DOHH2 (cell line): ENCODE results near the gene ZBED1.

Source experiments
- H3F3A ChIP-seq: fragments of 200-600 bp; sonication (generic), shearing (Covaris generic); 2 replicates; pipeline ENCODE4 v1.6.0; 2016; ENCODE audit warnings: antibody characterized with exemption, mild to moderate bottlenecking; ENCODE audit not compliant: control insufficient read depth, insufficient read depth
- H3K27ac ChIP-seq: fragments of 200-600 bp; sonication (generic); 2 replicates; pipeline ENCODE4 v1.5.1; 2014; ENCODE audit warnings: low read depth, mild to moderate bottlenecking, low read length, moderate library complexity
- H3K27me3 ChIP-seq: fragments of 200-600 bp; sonication (generic); 2 replicates; pipeline ENCODE4 v1.6.1; 2014; ENCODE audit warnings: mild to moderate bottlenecking, low read length, mixed read lengths; ENCODE audit not compliant: control insufficient read depth
- H3K36me3 ChIP-seq: fragments of 200-600 bp; sonication (generic); 2 replicates; pipeline ENCODE4 v1.6.1; 2014; ENCODE audit warnings: mild to moderate bottlenecking, low read length, moderate library complexity, mixed read lengths; ENCODE audit not compliant: control insufficient read depth
- H3K4me1 ChIP-seq: fragments of 200-600 bp; sonication (generic); 2 replicates; pipeline ENCODE4 v1.6.1; 2014; ENCODE audit warnings: mild to moderate bottlenecking, low read length, mixed read lengths; ENCODE audit not compliant: control insufficient read depth
- H3K4me2 ChIP-seq: fragments of 200-600 bp; sonication (generic); 2 replicates; pipeline ENCODE4 v1.6.0; 2014; ENCODE audit warnings: mild to moderate bottlenecking, low read length, moderate library complexity
- H3K4me3 ChIP-seq: fragments of 200-600 bp; sonication (generic); 2 replicates; pipeline ENCODE4 v1.5.1; 2014; ENCODE audit warnings: mild to moderate bottlenecking, low read length, mixed read lengths
- H3K79me2 ChIP-seq: fragments of 200-600 bp; sonication (generic); 2 replicates; pipeline ENCODE4 v1.6.1; 2014; ENCODE audit warnings: mild to moderate bottlenecking, low read length, mixed read lengths; ENCODE audit not compliant: control insufficient read depth
- H3K9me2 ChIP-seq: fragments of 200-600 bp; sonication (generic); replicated peaks from 2 replicates; pipeline ENCODE4 v1.6.1; 2014; ENCODE audit warnings: mild to moderate bottlenecking, low read length, mixed read lengths; ENCODE audit not compliant: control insufficient read depth
- H3K9me3 ChIP-seq: fragments of 200-600 bp; sonication (generic); 2 replicates; pipeline ENCODE4 v1.6.1; 2014; ENCODE audit warnings: antibody characterized with exemption, low read length, mixed read lengths; ENCODE audit not compliant: control insufficient read depth, insufficient read depth
- H4K20me1 ChIP-seq: fragments of 200-600 bp; sonication (generic); 2 replicates; pipeline ENCODE4 v1.6.0; 2014; ENCODE audit warnings: low read depth, mild to moderate bottlenecking, antibody characterized with exemption, low read length, moderate library complexity; ENCODE audit not compliant: control insufficient read depth, insufficient read depth
- CTCF ChIP-seq: fragments of 200-600 bp; sonication (generic); IDR thresholded peaks from one replicate; pipeline ENCODE4 v1.5.1; 2014; ENCODE audit warnings: antibody characterized with exemption, mild to moderate bottlenecking, low read depth, low read length; ENCODE audit not compliant: poor library complexity, severe bottlenecking
- EZH2phosphoT487 ChIP-seq: fragments of 200-600 bp; sonication (generic); IDR thresholded peaks from 2 replicates; pipeline ENCODE4 v1.6.1; 2017; ENCODE audit warnings: borderline replicate concordance, mild to moderate bottlenecking, antibody characterized with exemption, low read length, moderate library complexity, mixed read lengths

ZBED1 gene

GRCh38 chrX:2539586-2539985 lies 38.8 kb upstream of the ZBED1 start:
- Histone ChIP-seq H4K20me1 (no peaks in the 10 kb centered on the region), H3K27me3 (no peaks in the 10 kb centered on the region), H3K4me2 (no peak overlapping the region), H3K36me3 (no peaks in the 10 kb centered on the region), H3K27ac (no peak overlapping the region), H3K9me2 (no peaks in the 10 kb centered on the region), H3K79me2 (no peaks in the 10 kb centered on the region), H3K4me1 (no peaks in the 10 kb centered on the region), H3K4me3 (no peak overlapping the region), H3F3A (no peaks in the 10 kb centered on the region), H3K9me3 (no peaks in the 10 kb centered on the region)
- no peak for TF ChIP-seq EZH2phosphoT487
- no peak for TF ChIP-seq CTCF

DNA sequence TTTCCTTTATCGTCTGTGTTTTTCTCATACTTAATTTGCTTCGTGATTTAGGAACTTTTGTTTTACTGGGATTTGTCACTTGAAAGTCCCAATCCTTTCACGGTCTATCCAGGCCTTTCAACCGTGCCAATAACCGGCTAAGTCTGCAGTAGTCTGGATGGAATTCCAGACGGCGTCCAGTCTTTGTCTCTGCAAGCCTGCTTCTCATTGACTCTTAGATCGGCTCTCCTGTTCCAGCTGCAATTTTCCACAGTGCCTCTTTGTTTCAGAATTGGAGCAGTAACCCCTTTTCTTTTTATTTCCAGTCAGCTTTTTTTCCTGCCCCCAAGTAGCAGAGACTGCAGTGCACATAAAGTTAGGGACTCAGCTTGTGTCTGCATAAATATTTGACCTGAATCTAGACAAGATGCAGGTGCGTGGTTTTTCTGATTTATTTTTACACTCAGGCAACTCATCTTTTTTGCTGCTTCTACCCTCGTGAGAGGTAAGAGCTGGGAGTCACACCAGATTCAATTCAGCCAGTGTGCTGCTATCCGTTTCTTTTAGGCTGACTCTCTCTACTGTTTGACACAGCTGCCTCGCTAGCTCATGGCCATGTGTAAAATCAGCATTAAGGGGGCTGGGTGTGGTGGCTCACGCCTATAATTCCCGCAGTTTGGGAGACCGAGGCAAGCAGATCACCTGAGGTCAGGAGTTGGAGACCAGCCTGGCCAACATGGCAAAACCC lies 37.4 kb upstream of the ZBED1 start:
- Histone ChIP-seq H4K20me1 (no peaks in the 10 kb centered on the region), H3K9me2 (no peaks in the 10 kb centered on the region), H3F3A (no peaks in the 10 kb centered on the region), H3K4me3 (no peak overlapping the region), H3K4me2 (no peak overlapping the region), H3K27ac (no peak overlapping the region), H3K27me3 (no peaks in the 10 kb centered on the region), H3K4me1 (no peaks in the 10 kb centered on the region), H3K9me3 (no peaks in the 10 kb centered on the region), H3K36me3 (no peaks in the 10 kb centered on the region), H3K79me2 (no peaks in the 10 kb centered on the region)
- TF ChIP-seq EZH2phosphoT487 (no peak), CTCF (no peak)

DNA sequence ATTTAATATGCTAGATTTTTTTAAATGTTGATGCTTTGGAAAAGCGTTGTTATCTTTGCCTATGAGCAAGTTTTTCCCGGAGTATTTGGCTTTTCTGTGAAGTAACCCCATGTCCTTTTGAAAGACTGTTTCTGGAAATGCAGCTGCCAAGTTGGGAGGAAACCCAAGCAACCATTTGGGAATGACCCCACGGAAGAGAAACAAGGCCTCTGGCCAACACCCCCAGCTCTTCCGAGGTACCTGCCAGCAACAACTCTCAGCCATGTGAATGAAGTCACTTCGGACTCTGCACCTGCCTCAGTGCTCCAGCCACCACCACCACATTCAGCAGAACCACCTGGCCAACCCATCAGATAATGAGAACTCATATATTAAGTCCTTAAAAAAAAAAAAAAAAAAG lies 36.2 kb upstream of the ZBED1 start:
- no peaks in the 10 kb centered on the region for H3K9me2 ChIP-seq
- no peaks in the 10 kb centered on the region for H3K27me3 ChIP-seq
- no peaks in the 10 kb centered on the region for H3K9me3 ChIP-seq
- no peak for TF ChIP-seq CTCF
- no peak for TF ChIP-seq EZH2phosphoT487
- no peaks in the 10 kb centered on the region for H4K20me1 ChIP-seq
- H3K4me1 ChIP-seq = no peaks in the 10 kb centered on the region
- H3F3A ChIP-seq = no peaks in the 10 kb centered on the region
- no peak overlapping the region for H3K4me2 ChIP-seq
- H3K27ac ChIP-seq = no peak overlapping the region
- no peaks in the 10 kb centered on the region for H3K79me2 ChIP-seq
- no peaks in the 10 kb centered on the region for H3K36me3 ChIP-seq
- H3K4me3 ChIP-seq = no peak overlapping the region
